ENCODE data around the gene KCND1.
"Not testable (repeated sequence)": the region's sequence is repeated elsewhere in the genome, so short reads cannot be mapped to it uniquely, and the experiment has no call there.

The KCND1 gene

DNA sequence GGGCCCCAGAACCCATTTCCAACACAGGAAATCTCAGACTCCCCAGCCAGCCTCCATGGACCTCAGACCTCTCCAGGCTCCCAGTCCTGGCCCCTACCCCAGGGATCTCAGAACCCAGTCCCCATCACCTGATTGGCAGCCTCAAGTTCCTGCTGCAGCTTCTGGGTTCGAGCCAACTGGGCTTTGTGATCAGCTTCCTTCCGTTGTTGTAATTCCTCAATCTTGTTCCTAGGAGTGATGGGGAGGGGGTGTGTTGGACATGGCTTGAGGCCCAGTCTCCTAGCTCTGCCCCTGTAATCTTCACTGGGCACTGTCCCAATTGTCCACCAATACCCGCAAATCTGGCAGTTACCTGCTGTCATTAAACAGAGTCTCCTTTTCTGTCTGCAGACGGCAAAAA is 17.8 kb upstream of the KCND1 start:
- no peak for TF ChIP-seq POLR2A (IDR thresholded peaks at IDR 0.05; ENCODE audit: low read depth, low read length)
- DNase-seq (ENCODE audit: insufficient read length, low spot score): no peak
- no peak for FAIRE-seq

- no peak for TF ChIP-seq POLR2A (IDR thresholded peaks at IDR 0.05; ENCODE audit: low read depth, low read length)
- DNase-seq (ENCODE audit: insufficient read length, low spot score) (no peak), FAIRE-seq (no peak)
These were observed 12.3 kb upstream of the KCND1 start for GRCh38 chrX:48983896-48984295.

- no peak for FAIRE-seq
- no peak for DNase-seq (ENCODE audit: insufficient read length, low spot score)
- no peak for TF ChIP-seq POLR2A (IDR thresholded peaks at IDR 0.05; ENCODE audit: low read depth, low read length)
These were observed 11.4 kb upstream of the KCND1 start for GRCh38 chrX:48983081-48983480.

- TF ChIP-seq POLR2A (IDR thresholded peaks at IDR 0.05; ENCODE audit: low read depth, low read length): no peak
- DNase-seq (ENCODE audit: insufficient read length, low spot score) (no peak), FAIRE-seq (no peak)
These were observed 9.5 kb upstream of the KCND1 start for GRCh38 chrX:48981178-48981577.

GRCh38 chrX:48980341-48980740 is 8.7 kb upstream of the KCND1 start:
- not testable (repeated sequence) for FAIRE-seq

GRCh38 chrX:48978226-48978625 is 6.6 kb upstream of the KCND1 start:
- no peak for DNase-seq (ENCODE audit: insufficient read length, low spot score)
- TF ChIP-seq POLR2A (IDR thresholded peaks at IDR 0.05; ENCODE audit: low read depth, low read length): no peak
- FAIRE-seq: no peak

More at GRCh38 chrX:48980341-48980740, 8.7 kb upstream of the KCND1 start:
- DNase-seq (ENCODE audit: insufficient read length, low spot score): not testable (repeated sequence)

DNA sequence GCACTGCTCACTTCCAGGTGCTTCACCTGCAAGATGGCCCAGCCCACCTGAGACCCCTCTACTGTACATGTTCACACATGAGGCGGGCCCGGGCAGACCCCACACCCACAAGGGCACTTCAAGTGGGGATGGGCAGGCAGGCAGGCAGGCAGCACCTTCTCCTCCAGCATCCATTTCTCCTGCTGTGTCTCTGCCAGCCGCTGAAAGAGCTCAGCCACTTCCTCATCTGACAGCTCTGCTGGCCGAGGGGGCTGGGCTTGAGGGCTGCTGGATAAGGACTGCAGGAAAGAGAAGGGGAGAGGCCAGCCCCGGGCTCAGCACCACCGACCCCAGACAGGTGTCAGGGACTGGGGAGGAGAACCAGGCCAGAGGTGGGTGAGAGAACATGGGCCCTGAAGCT is 4.4 kb upstream of the KCND1 start:
- FAIRE-seq (no peak), DNase-seq (ENCODE audit: insufficient read length, low spot score) (no peak)
- no peak for TF ChIP-seq POLR2A (IDR thresholded peaks at IDR 0.05; ENCODE audit: low read depth, low read length)

GRCh38 chrX:48975541-48975940 is 3.9 kb upstream of the KCND1 start:
- no peak for FAIRE-seq
- DNase-seq (ENCODE audit: insufficient read length, low spot score): no peak
- no peak for TF ChIP-seq POLR2A (IDR thresholded peaks at IDR 0.05; ENCODE audit: low read depth, low read length)

GRCh38 chrX:48975041-48975440 is 3.4 kb upstream of the KCND1 start:
- DNase-seq (ENCODE audit: insufficient read length, low spot score) (no peak), FAIRE-seq (no peak)
- TF ChIP-seq POLR2A (IDR thresholded peaks at IDR 0.05; ENCODE audit: low read depth, low read length): no peak

- DNase-seq (ENCODE audit: insufficient read length, low spot score) (no peak), FAIRE-seq (no peak)
- no peak for TF ChIP-seq POLR2A (IDR thresholded peaks at IDR 0.05; ENCODE audit: low read depth, low read length)
These were observed 2.9 kb upstream of the KCND1 start for GRCh38 chrX:48974574-48974973.

GRCh38 chrX:48974033-48974432 is 2.4 kb upstream of the KCND1 start:
- DNase-seq (ENCODE audit: insufficient read length, low spot score) (no peak), FAIRE-seq (no peak)
- no peak for TF ChIP-seq POLR2A (IDR thresholded peaks at IDR 0.05; ENCODE audit: low read depth, low read length)

DNA sequence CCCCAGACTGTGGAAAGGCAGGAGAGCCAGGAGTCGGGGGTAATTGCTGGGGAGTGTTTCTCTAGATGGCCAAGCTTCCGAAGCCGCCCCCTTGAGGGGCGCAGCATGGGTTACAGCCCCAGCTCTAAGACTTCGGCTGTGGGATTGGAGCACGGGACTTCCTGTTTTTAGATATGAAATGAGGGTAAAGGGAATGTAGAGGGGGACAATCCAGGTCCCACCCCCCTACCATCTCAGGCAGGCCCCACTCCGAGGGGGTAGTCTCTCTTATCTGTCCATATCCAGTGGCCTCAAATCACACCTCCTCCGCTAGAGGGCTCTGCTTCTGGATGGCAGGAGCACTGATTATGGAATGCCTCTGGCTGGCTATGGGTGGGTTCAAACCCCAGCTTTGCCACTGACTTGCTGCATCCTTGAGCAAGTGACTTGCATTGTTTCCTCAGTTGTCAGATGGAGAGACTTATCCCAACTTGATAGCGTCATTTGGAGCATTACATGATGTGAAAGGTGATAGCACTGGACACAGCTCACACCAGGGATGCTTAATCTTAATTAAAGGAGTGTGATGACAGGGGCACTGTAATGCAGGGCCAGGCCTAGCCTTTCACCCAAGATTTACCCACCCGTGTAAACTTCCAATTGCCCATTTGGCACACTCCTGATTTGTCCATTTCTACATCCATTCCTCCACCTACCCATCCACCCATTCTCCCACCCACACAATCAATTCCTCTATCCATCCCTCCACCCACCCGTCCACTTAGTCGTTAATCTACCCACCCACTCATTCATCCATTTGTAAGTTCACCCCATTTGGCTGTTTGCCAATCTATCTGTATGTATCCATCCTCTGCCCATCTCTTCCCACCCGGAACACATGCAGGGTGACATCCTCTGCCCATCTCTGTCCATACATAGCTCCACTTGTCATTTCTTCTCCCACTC is 848 bp upstream of the KCND1 start:
- no peak for FAIRE-seq
- TF ChIP-seq POLR2A (IDR thresholded peaks at IDR 0.05; ENCODE audit: low read depth, low read length): no peak
- no peak for DNase-seq (ENCODE audit: insufficient read length, low spot score)

GRCh38 chrX:48969471-48969870 is 2.2 kb downstream of the KCND1 start:
- FAIRE-seq: no peak
- DNase-seq (ENCODE audit: insufficient read length, low spot score): no peak
- TF ChIP-seq POLR2A (IDR thresholded peaks at IDR 0.05; ENCODE audit: low read depth, low read length): no peak

GRCh38 chrX:48968377-48968776 is 3.3 kb downstream of the KCND1 start:
- DNase-seq (ENCODE audit: insufficient read length, low spot score) (no peak), FAIRE-seq (no peak)
- no peak for TF ChIP-seq POLR2A (IDR thresholded peaks at IDR 0.05; ENCODE audit: low read depth, low read length)
